ENCODE measurements around the gene WDR5B. TPM values are rescaled to one million over a fixed set of nuclear protein-coding genes. Genes with fewer than 3 reads are reported as not detected.

WDR5B gene
- total and polyA plus RNA-seq, 2 of the 4 experiments (the other 2 are of a cell fraction): 3.1 to 5.6 TPM

GRCh38 chr3:122407946-122408345 is 7.9 kb downstream of the WDR5B start:
- in situ Hi-C loops (cut with MboI; ENCODE audit: low sequenced_read_pairs): no loop called here
- intact Hi-C loops (cut with micrococcal nuclease): no loop called here
- POLR2A ChIA-PET (ENCODE audit: unreplicated experiment): interaction anchor here (0.5 kb wide), 1 partner anchor 59 kb away, joined by 4 read pairs; no protein-coding TSS in a partner anchor

More at GRCh38 chr3:122407946-122408345, 7.9 kb downstream of the WDR5B start:
- H3K14ac ChIP-seq (replicated peaks; ENCODE audit: low read depth, low read length): no peak overlapping the region
- H3K36me3 ChIP-seq (ENCODE audit: control insufficient read depth, insufficient read depth, low read length): peaks cover 15% of the 10 kb centered on the region
- no peak for ATAC-seq (ENCODE audit: low read depth)
- no peak overlapping the region for H4K8ac ChIP-seq (ENCODE audit: low read depth in 2 of 2, low read length in 2 of 2)
- H4K91ac ChIP-seq (ENCODE audit: insufficient read depth, low read depth, low read length): no peak overlapping the region
- no peak overlapping the region for H3K23ac ChIP-seq (ENCODE audit: low read depth, low read length)
- H3K18ac ChIP-seq (ENCODE audit: low read depth, low read length): no peak overlapping the region
- H3K9me1 ChIP-seq (ENCODE audit: insufficient read depth, low read length): no peaks in the 10 kb centered on the region
- H4K20me1 ChIP-seq (ENCODE audit: insufficient read depth, low read length): no peaks in the 10 kb centered on the region
- H2AFZ ChIP-seq (replicated peaks; ENCODE audit: low read length, poor library complexity): no peak overlapping the region
- no CpG with 5 or more reads among the region's 1 CpG for WGBS, 2 experiments (ENCODE audit: extremely low coverage in 2 of 2, insufficient read length in 1 of 2)
- H3K9ac ChIP-seq (ENCODE audit: low read depth, low read length): no peak overlapping the region
- no peak overlapping the region for H2AK5ac ChIP-seq (ENCODE audit: low read depth, low read length)
- H4K5ac ChIP-seq (ENCODE audit: low read depth, low read length): no peak overlapping the region
- H3K4me3 ChIP-seq (ENCODE audit: insufficient read depth, low read depth, low read length): no peak overlapping the region
- no peak overlapping the region for H2BK120ac ChIP-seq (ENCODE audit: low read depth, low read length)
- CTCF ChIA-PET: interaction anchor here (0.8 kb wide), 1 partner anchor 24 kb away, joined by 4 read pairs; the partner anchor contains the start of gene FAM162A
- no peak overlapping the region for H2BK20ac ChIP-seq (ENCODE audit: low read depth, low read length)
- H2BK5ac ChIP-seq (ENCODE audit: low read depth, low read length, poor library complexity, severe bottlenecking): no peak overlapping the region
- H3K27ac ChIP-seq (ENCODE audit: insufficient read depth, low read length): no peak overlapping the region
- no peaks in the 10 kb centered on the region for H3K4me1 ChIP-seq (ENCODE audit: control insufficient read depth, insufficient read depth, low read length)
- no peaks in the 10 kb centered on the region for H3K27me3 ChIP-seq (ENCODE audit: control insufficient read depth, insufficient read depth, low read length)
- no peak overlapping the region for H3K4me2 ChIP-seq (ENCODE audit: low read depth, low read length)
- H2AK9ac ChIP-seq (replicated peaks; ENCODE audit: low read depth, low read length, poor library complexity): no peak overlapping the region
- no peak overlapping the region for H3K56ac ChIP-seq (ENCODE audit: extremely low read depth, insufficient read depth, low read length)
- no peak for DNase-seq
- no TSS peak for BruUV-seq (replicated peaks)
- no peak overlapping the region for H3K4ac ChIP-seq (ENCODE audit: low read depth, low read length)
- dilution Hi-C loops (cut with HindIII; ENCODE audit: low sequenced_read_pairs, unreplicated experiment): no loop called here
- H2BK15ac ChIP-seq (ENCODE audit: low read depth, low read length): no peak overlapping the region
- H3K79me1 ChIP-seq (ENCODE audit: low read depth in 1 of 2, low read length in 2 of 2): peaks cover 3 to 10% of the 10 kb centered on the region in 2 experiments; a peak in 3 of 4 replicates
- TF ChIP-seq POLR2A (IDR thresholded peaks at IDR 0.05; ENCODE audit: low read depth, low read length): no peak
- TF ChIP-seq RAD21 (IDR thresholded peaks at IDR 0.05; ENCODE audit: low read length): no peak
- no peak for TF ChIP-seq RFX5 (IDR thresholded peaks at IDR 0.05; ENCODE audit: low read depth, low read length)
- TF ChIP-seq BHLHE40 (IDR thresholded peaks at IDR 0.05; ENCODE audit: low read depth, low read length): no peak
- H3K9me3 ChIP-seq (ENCODE audit: control insufficient read depth, insufficient read depth, low read length): no peaks in the 10 kb centered on the region
